ENCODE measurements around the gene GFOD2. TPM values are rescaled to one million over a fixed set of nuclear protein-coding genes. Genes with fewer than 3 reads are reported as not detected.

GFOD2 gene
- total and polyA plus RNA-seq, 2 of the 13 experiments (the other 11 are each of a cell fraction or from before 2014, with no cell fraction given) = 11.1 to 17.2 TPM

- no peak for TF ChIP-seq ARID5B (CRISPR knock-in tag; IDR thresholded peaks at IDR 0.05)
- TF ChIP-seq FOSL2 (CRISPR knock-in tag; IDR thresholded peaks at IDR 0.05) = no peak
- no peak for TF ChIP-seq ZNF383 (CRISPR knock-in tag; IDR thresholded peaks at IDR 0.05; ENCODE audit: borderline replicate concordance)
- no peak for TF ChIP-seq MTERF4 (CRISPR knock-in tag; IDR thresholded peaks at IDR 0.05)
- no peak for TF ChIP-seq TGIF2 (CRISPR knock-in tag; IDR thresholded peaks at IDR 0.05)
- no peak for TF ChIP-seq ZNF772 (CRISPR knock-in tag; IDR thresholded peaks at IDR 0.05)
- TF ChIP-seq PAXIP1 (CRISPR knock-in tag; conservative IDR thresholded peaks at IDR 0.05) = no peak
These were observed 39.9 kb upstream of the GFOD2 start (continued) for GRCh38 chr16:67758966-67759365.
